Right cardiac atrium (tissue), 5 donors: ENCODE results near the gene TMX2. TPM values are rescaled to one million over a fixed set of nuclear protein-coding genes. Genes with fewer than 3 reads are reported as not detected.
"Not testable (repeated sequence)": the region's sequence is repeated elsewhere in the genome, so short reads cannot be mapped to it uniquely, and the experiment has no call there.

ENCODE experiments used
- ATAC-seq, 2 donors: fragments of 200-7000 bp; cut with Tn5 transposase; one replicate each; pipeline versions ENCODE4 v1.8.0 to v1.9.1; 2020; ENCODE audit warnings: moderate library complexity in 2 of 2, mild to moderate bottlenecking in 1 of 2
- DNase-seq, 3 donors: peaks; one replicate each; pipeline ENCODE4 v3.0.0-alpha.2; 2020
- H3K27ac ChIP-seq: one replicate; pipeline ENCODE4 v1.5.1; 2013; ENCODE audit warnings: mild to moderate bottlenecking, low read length, control low read depth, moderate library complexity
- H3K27me3 ChIP-seq: one replicate; pipeline ENCODE4 v1.6.1; 2013; ENCODE audit not compliant: control insufficient read depth, insufficient read depth
- H3K4me1 ChIP-seq: one replicate; pipeline ENCODE4 v1.6.1; 2013; ENCODE audit warnings: low read length; ENCODE audit not compliant: control insufficient read depth, insufficient read depth
- H3K4me3 ChIP-seq: one replicate; pipeline ENCODE4 v1.5.1; 2013; ENCODE audit warnings: low read length, control low read depth
- H3K9me3 ChIP-seq: one replicate; pipeline ENCODE4 v1.6.1; 2013; ENCODE audit warnings: low read length; ENCODE audit not compliant: control insufficient read depth
- WGBS: extraction: QIAGEN DNeasy Blood & Tissue Kit; methylation state at CpG from one replicate; pipeline ENCODE4 v1.1.7; 2013; 5-methylcytosine and 5-hydroxymethylcytosine counted together
- intact Hi-C, 4 donors: fragments of 100-400 bp; cut with DNase I; formaldehyde crosslinking; loops; one replicate each; pipeline versions ENCODE4 v1.11.0 to v1.14.0; 2022 to 2023
- polyA plus RNA-seq: library from polyadenylated mRNA; stranded (reverse); fragments of 200-250 nt; gene quantifications from one replicate; pipeline ENCODE4 v1.2.3, GENCODE V29; 2013
- total RNA-seq, 4 donors: library from RNA; stranded (reverse); fragmentation: NEBNext Ultra II Directional; extraction: Animal tissue kit (Norgen Biotek cat#: 25700); gene quantifications; one replicate each; pipeline ENCODE4 v1.2.1, GENCODE V29; 2021
- donor health status: healthy with polysubstance abuse.
- donor health status: DM: no; HTN: yes; CAD: no.
- donor health status: DM: no; HTN: no; CAD: no.
- donor health status: DM: no; HTN: yes; CAD: no; lungs with severe emphysema.
- donor health status: DM: yes; HTN: yes; CAD: no.

Gene TMX2
- total and polyA plus RNA-seq, 5 donors, result 57.4 to 78.1 (median 73.2) TPM

- 84% methylated on average over 2 of the region's 2 CpGs for WGBS
Observed at GRCh38 chr11:57680552-57680874, 31.9 kb upstream of the TMX2 start.

GRCh38 chr11:57681168-57681567 lies 31.2 kb upstream of the TMX2 start:
- Histone ChIP-seq H3K27me3 (no peaks in the 10 kb centered on the region), H3K4me1 (peaks cover 9% of the 10 kb centered on the region), H3K9me3 (no peaks in the 10 kb centered on the region), H3K4me3 (no peak overlapping the region), H3K27ac (no peak overlapping the region)
- ATAC-seq, result no peak
- no peak for DNase-seq
- 48% methylated on average over 1 of the region's 1 CpG for WGBS
- intact Hi-C loops, result no loop called here

More at GRCh38 chr11:57680552-57680874, 31.9 kb upstream of the TMX2 start:
- no peaks in the 10 kb centered on the region for H3K9me3 ChIP-seq
- no peaks in the 10 kb centered on the region for H3K27me3 ChIP-seq
- ATAC-seq (peak in 1 of 2 donors; percentile 55), DNase-seq (no peak)
- intact Hi-C loops, result no loop called here
- no peak overlapping the region for H3K27ac ChIP-seq
- no peak overlapping the region for H3K4me3 ChIP-seq
- H3K4me1 ChIP-seq, result peaks cover 9% of the 10 kb centered on the region

- intact Hi-C loops, H3K27ac ChIP-seq, H3K4me1 ChIP-seq, H3K4me3 ChIP-seq, H3K27me3 ChIP-seq, DNase-seq, H3K9me3 ChIP-seq, ATAC-seq: not testable (repeated sequence)
- 98% methylated on average over 5 of the region's 5 CpGs for WGBS
Observed at GRCh38 chr11:57690474-57690873, 21.9 kb upstream of the TMX2 start.

- H3K9me3 ChIP-seq, result no peaks in the 10 kb centered on the region
- H3K27ac ChIP-seq, result no peak overlapping the region
- DNase-seq, result peak in 2 of 3 donors; percentile 50 to 55
- intact Hi-C loops, result no loop called here
- peak; percentile 22 to 33 for ATAC-seq
- H3K4me1 ChIP-seq, result no peaks in the 10 kb centered on the region
- H3K27me3 ChIP-seq, result no peaks in the 10 kb centered on the region
- 86% methylated on average over 18 of the region's 18 CpGs for whole genome bisulfite sequencing
- H3K4me3 ChIP-seq, result no peak overlapping the region
Observed at GRCh38 chr11:57698843-57699365, 13.5 kb upstream of the TMX2 start.

- intact Hi-C loops, result no loop called here
- H3K27ac ChIP-seq, result no peak overlapping the region
- H3K27me3 ChIP-seq, result no peaks in the 10 kb centered on the region
- no peaks in the 10 kb centered on the region for H3K9me3 ChIP-seq
- H3K4me3 ChIP-seq, result no peak overlapping the region
- DNase-seq (no peak), ATAC-seq (no peak)
- no peaks in the 10 kb centered on the region for H3K4me1 ChIP-seq
- 88% methylated on average over 10 of the region's 10 CpGs for WGBS
Observed at GRCh38 chr11:57699813-57700212, 12.6 kb upstream of the TMX2 start.

- Histone ChIP-seq H3K4me3 (no peak overlapping the region), H3K9me3 (no peaks in the 10 kb centered on the region), H3K4me1 (no peaks in the 10 kb centered on the region), H3K27ac (no peak overlapping the region), H3K27me3 (no peaks in the 10 kb centered on the region)
- no peak for DNase-seq
- 47% methylated on average over 3 of the region's 3 CpGs for WGBS
- intact Hi-C loops, result no loop called here
- no peak for ATAC-seq
Observed at GRCh38 chr11:57700425-57700824, 12.0 kb upstream of the TMX2 start.

- ATAC-seq (no peak), DNase-seq (no peak)
- Histone ChIP-seq H3K27ac (no peak overlapping the region), H3K27me3 (no peaks in the 10 kb centered on the region), H3K4me1 (no peaks in the 10 kb centered on the region), H3K9me3 (no peaks in the 10 kb centered on the region), H3K4me3 (no peak overlapping the region)
- 84% methylated on average over 4 of the region's 4 CpGs for WGBS
- intact Hi-C loops, result no loop called here
Observed at GRCh38 chr11:57703341-57703740, 9.1 kb upstream of the TMX2 start.

- H3K4me3 ChIP-seq, result no peak overlapping the region
- 80% methylated on average over 6 of the region's 6 CpGs for WGBS
- H3K4me1 ChIP-seq, result no peaks in the 10 kb centered on the region
- no peak for ATAC-seq
- intact Hi-C loops, result loop anchor here in 1 of 4 donors (5.0 kb wide), 1 partner anchor 38 kb away; the partner anchor contains the start of gene ZDHHC5
- H3K9me3 ChIP-seq, result no peaks in the 10 kb centered on the region
- H3K27ac ChIP-seq, result no peak overlapping the region
- no peaks in the 10 kb centered on the region for H3K27me3 ChIP-seq
- no peak for DNase-seq
Observed at GRCh38 chr11:57704932-57705331, 7.5 kb upstream of the TMX2 start.

GRCh38 chr11:57705432-57705831 lies 7.0 kb upstream of the TMX2 start:
- 91% methylated on average over 8 of the region's 8 CpGs for WGBS
- not testable (repeated sequence) for H3K27ac ChIP-seq, H3K27me3 ChIP-seq, ATAC-seq, DNase-seq, H3K4me3 ChIP-seq, H3K4me1 ChIP-seq, H3K9me3 ChIP-seq
- intact Hi-C loops, result loop anchor here in 1 of 4 donors (5.0 kb wide), 1 partner anchor 38 kb away; the partner anchor contains the start of gene ZDHHC5

GRCh38 chr11:57709802-57710367 lies 2.5 kb upstream of the TMX2 start:
- Histone ChIP-seq H3K4me1 (no peaks in the 10 kb centered on the region), H3K27me3 (no peaks in the 10 kb centered on the region), H3K9me3 (no peaks in the 10 kb centered on the region), H3K27ac (no peak overlapping the region), H3K4me3 (no peak overlapping the region)
- WGBS, result 95% methylated on average over 5 of the region's 5 CpGs
- no peak for ATAC-seq
- no peak for DNase-seq
- intact Hi-C loops, result loop anchor here in 1 of 4 donors (5.0 kb wide), 1 partner anchor 43 kb away; the partner anchor contains the start of gene ZDHHC5

GRCh38 chr11:57711414-57712255 lies 758 bp upstream of the TMX2 start, which contains the start of gene MED19:
Gene MED19 (minus strand): TSS chr11:57712215. CDS start chr11:57712179, 36 bp downstream.
- intact Hi-C loops, result no loop called here
- Histone ChIP-seq H3K4me1 (no peaks in the 10 kb centered on the region), H3K9me3 (no peaks in the 10 kb centered on the region), H3K27ac (peak within 1 kb of the TSS; percentile 51), H3K4me3 (peak within 1 kb of the TSS; percentile 78), H3K27me3 (no peaks in the 10 kb centered on the region)
- no peak for ATAC-seq
- DNase-seq, result peak; percentile 82 to 91 (median 88)
- WGBS, result 8% methylated on average over 51 of the region's 51 CpGs
